ENCODE results near the gene PRPF19. TPM values are rescaled to one million over a fixed set of nuclear protein-coding genes. Genes with fewer than 3 reads are reported as not detected.
A peak's percentile ranks its signal among the peaks of the same experiment; 100 is the strongest.

PRPF19 gene
- total and polyA plus RNA-seq, 2 of the 13 experiments (the other 11 are each of a cell fraction or from before 2014, with no cell fraction given) = 27.4 to 91.1 TPM

- peak; percentile 54; the same call in 1 of the 2 replicates for TF ChIP-seq PRDM15 (CRISPR knock-in tag; IDR thresholded peaks at IDR 0.05)
- no peak for TF ChIP-seq BCL6 (CRISPR knock-in tag; IDR thresholded peaks at IDR 0.05)
- TF ChIP-seq ZNF326 (CRISPR knock-in tag; IDR thresholded peaks at IDR 0.05; ENCODE audit: borderline replicate concordance) = no peak
- no peak for TF ChIP-seq ZBTB46 (CRISPR knock-in tag; IDR thresholded peaks at IDR 0.05; ENCODE audit: borderline replicate concordance)
- no peak for TF ChIP-seq ZNF605 (CRISPR knock-in tag; IDR thresholded peaks at IDR 0.05)
- TF ChIP-seq PATZ1 (CRISPR knock-in tag; IDR thresholded peaks at IDR 0.05) = no peak
- no peak for TF ChIP-seq POGK (CRISPR knock-in tag; conservative IDR thresholded peaks at IDR 0.05)
- no peak for TF ChIP-seq THAP9 (CRISPR knock-in tag; IDR thresholded peaks at IDR 0.05; ENCODE audit: borderline replicate concordance)
- no peak for TF ChIP-seq SRF (IDR thresholded peaks at IDR 0.05; ENCODE audit: low read depth, low read length)
- TF ChIP-seq ZNF430 (CRISPR knock-in tag; IDR thresholded peaks at IDR 0.05) = no peak
- no peak for TF ChIP-seq HDAC2 (CRISPR knock-in tag; IDR thresholded peaks at IDR 0.05)
- no peak for TF ChIP-seq GRHL1 (CRISPR knock-in tag; conservative IDR thresholded peaks at IDR 0.05)
- no peak for TF ChIP-seq ZFP62 (CRISPR knock-in tag; IDR thresholded peaks at IDR 0.05)
Measured at GRCh38 chr11:60913793-60914632, 7.6 kb upstream of the PRPF19 start, which contains the start of gene TMEM109 (continued).

All from HepG2 (cell line).